Hepatocyte (in vitro differentiated cells): Measurements from ENCODE around the gene PXN.

Experiments used
- CTCF ChIP-seq: fragments of 200-600 bp; sonication (generic); IDR thresholded peaks from 2 replicates; pipeline ENCODE4 v1.5.1; 2016; ENCODE audit warnings: antibody characterized with exemption, mild to moderate bottlenecking; ENCODE audit not compliant: poor library complexity
- EZH2phosphoT487 ChIP-seq: fragments of 200-600 bp; sonication (generic); IDR thresholded peaks from one replicate; pipeline ENCODE4 v1.6.1; 2018; ENCODE audit warnings: antibody characterized with exemption, mild to moderate bottlenecking, low read depth, moderate library complexity; ENCODE audit not compliant: unreplicated experiment, severe bottlenecking

GRCh38 chr12:120257041-120257821, 8.3 kb downstream of the PXN start:
- no peak for TF ChIP-seq EZH2phosphoT487
- TF ChIP-seq CTCF: no peak
